GM12875 (cell line): ENCODE data around the gene CRHR1.

Experiments used
- H3K4me3 ChIP-seq: one replicate; pipeline ENCODE4 v1.5.1; 2011; ENCODE audit warnings: low read depth, low read length, control low read depth
- TF ChIP-seq, protein P1 (sequence below): IDR thresholded peaks from 2 replicates; pipeline ENCODE4 v1.5.1; 2011; ENCODE audit warnings: low read depth, mild to moderate bottlenecking, control low read depth, inconsistent platforms, low read length, moderate library complexity, borderline replicate concordance; ENCODE audit not compliant: insufficient read depth

CRHR1 gene

DNA sequence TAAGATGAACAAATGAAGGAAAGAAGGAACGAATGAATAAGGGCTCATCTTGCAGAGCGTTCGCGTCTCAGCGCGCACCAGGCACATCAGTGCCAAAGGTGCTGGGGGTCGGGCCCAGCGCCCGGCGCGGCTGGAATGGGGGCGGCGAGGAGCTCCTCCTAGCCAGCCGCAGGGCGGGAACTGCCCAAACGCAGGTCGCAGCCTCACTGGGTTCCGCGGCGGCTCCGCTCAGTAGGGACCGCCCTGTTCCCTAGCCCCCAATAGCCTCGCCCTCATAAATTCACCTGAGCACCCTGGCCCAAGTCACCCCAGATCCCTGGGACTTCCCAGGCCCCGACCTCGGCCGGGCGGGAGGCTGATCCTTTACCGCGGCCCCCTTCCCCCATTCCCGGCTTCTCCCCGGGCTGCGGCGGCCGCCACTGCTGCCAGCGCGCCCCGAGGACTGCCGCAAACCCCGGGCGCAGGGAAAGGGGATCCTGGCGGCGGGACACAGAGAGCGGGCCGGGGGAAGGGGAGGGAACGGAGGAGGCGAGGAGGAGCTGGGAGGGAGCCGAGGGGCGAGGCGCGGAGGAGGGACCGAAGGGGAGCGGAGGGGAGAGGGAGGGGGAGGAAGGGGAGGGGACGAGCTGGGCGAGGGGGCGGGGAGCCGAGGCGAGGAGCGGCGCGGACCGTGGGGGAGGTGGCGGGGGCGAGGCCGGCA lies 377 bp upstream of the CRHR1 start:
- TF ChIP-seq, protein P1, sequence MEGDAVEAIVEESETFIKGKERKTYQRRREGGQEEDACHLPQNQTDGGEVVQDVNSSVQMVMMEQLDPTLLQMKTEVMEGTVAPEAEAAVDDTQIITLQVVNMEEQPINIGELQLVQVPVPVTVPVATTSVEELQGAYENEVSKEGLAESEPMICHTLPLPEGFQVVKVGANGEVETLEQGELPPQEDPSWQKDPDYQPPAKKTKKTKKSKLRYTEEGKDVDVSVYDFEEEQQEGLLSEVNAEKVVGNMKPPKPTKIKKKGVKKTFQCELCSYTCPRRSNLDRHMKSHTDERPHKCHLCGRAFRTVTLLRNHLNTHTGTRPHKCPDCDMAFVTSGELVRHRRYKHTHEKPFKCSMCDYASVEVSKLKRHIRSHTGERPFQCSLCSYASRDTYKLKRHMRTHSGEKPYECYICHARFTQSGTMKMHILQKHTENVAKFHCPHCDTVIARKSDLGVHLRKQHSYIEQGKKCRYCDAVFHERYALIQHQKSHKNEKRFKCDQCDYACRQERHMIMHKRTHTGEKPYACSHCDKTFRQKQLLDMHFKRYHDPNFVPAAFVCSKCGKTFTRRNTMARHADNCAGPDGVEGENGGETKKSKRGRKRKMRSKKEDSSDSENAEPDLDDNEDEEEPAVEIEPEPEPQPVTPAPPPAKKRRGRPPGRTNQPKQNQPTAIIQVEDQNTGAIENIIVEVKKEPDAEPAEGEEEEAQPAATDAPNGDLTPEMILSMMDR = no peak
- no peak overlapping the region for H3K4me3 ChIP-seq

DNA sequence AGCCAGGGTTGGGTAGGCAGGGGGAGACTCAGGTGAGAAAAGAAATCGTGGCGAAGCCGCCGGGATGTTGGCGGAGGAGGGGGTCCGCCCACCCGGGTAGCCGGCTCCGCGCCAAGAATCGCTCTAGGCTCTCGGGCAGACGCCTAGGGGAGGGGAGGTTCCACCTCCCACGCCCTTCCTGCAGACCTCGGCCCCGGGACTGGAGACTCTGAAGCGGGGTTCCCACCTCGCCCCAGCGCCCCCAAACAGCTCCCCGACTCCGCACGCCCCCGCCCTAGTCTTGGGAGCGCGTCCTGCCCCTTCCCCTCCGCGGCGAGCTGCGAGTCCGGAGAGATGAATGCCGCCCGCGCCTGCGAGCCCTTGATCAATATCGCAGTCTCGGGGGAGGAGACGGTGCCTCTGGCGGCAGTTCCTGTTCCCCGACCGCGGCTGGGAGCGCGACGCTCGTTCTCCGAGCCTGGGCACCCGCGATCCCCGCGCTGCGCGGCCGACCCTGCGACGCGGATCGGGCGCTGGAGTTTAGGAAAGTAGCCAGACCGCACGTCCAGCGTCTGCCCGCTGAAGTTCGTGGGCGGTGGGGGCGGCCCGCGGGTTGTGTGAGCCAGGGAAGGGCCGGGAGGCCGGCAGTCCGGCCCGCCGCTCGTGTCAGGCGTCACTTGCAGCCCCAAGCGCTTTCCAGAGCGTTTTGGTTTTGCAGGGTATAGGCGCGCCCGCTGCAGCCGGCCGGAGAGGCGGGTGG lies 790 bp downstream of the CRHR1 start:
- TF ChIP-seq, protein P1 = no peak
- H3K4me3 ChIP-seq = no peak overlapping the region

DNA sequence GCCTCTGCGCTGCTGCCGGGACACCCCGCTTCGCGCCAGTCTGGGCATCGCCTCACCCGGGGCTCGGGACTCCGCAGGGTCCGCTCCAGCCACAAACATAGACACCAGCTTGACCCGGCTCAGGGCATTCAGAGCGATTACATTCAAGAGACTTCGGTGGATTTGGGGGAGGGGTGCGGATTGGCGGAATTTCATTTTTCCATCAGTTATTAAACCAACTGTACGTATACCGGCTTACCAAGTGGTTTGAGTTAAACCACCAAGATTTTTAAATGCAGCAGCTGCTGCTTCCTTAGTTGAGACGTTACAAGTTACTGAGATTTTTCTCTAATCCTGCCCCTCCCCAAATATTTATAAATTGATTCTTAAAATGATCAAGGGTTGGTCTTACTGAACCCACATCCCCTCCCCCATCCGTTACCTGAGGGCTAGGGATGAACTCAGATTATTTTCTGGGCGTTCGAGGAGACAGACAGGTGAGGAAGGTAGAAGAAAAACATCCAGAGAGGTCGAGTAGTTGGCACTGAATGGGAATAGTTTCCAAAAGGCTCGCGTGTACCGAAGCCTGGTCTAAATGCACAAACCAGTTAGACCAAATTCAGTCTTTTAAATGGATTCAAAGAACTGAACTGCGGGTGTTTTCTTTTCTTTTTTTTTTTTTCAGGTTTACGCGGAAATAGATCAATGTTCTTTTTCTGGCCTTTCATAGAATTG lies 1.5 kb downstream of the CRHR1 start:
- H3K4me3 ChIP-seq = no peak overlapping the region
- TF ChIP-seq, protein P1 = no peak

DNA sequence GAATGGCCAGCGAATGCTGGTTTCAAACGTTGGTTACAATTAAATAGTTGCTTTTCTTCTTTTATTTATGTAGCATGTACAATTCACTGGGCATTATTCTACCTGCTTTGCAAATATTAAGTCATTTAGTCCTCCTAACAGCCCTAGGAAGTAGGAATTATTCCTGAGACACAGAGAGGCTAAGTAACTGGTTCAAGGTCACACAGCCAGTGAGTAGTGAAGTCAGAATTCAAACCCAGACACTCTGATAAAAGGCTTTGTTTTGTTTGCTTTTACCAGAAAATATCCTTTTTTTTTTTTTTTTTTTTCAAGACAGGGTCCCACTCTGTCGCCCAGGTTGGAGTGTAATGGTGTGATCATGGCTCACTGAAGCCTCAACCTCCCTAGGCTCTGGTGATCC lies 2.2 kb downstream of the CRHR1 start:
- TF ChIP-seq, protein P1 = no peak
- H3K4me3 ChIP-seq = no peak overlapping the region

DNA sequence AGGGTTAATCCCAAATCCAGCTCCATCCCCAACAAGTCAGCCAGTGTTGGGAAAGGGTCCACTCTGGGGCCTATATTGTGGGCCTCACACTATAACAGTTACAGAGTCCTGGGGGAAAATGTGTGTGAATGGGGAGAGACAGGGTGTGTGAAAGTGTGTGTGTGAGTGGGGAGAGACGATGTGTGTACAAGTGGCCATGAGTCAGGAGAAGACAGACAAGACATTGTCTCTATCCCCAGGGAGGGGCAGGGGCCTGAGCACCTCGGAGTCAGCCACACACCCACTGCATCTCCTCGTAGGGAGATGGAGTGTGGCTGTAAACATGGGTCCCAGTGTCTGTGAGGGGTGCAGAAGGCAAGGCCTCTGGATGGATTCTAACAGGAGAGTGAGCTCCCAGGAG lies 2.9 kb downstream of the CRHR1 start:
- TF ChIP-seq, protein P1 = no peak
- no peak overlapping the region for H3K4me3 ChIP-seq

DNA sequence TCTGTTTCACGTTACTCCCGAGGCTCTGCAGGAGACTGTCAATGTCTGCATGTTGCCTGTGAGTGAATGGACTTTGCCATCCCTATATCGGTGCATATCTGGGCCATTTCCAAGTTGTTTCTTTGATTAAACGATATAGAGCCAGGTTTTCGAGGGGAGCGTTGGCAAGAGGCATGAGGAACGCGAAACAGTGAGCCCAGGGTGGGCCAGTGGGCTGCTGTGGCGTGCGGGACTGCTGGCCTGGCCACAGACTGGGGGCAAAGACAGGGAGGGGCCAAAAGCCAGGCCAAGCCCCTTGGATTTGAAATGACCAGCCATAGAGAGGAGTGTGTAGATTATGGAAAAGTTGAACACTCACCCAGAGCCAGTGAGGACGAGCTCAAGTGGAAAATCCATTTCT lies 3.5 kb downstream of the CRHR1 start:
- TF ChIP-seq, protein P1 = no peak

More for the DNA sequence above, 3.5 kb downstream of the CRHR1 start:
- no peak overlapping the region for H3K4me3 ChIP-seq
